Activated T-cell treated with anti-CD3 and anti-CD28 coated beads, Interleukin-2, amount 50 U/mL, for 72 hours (primary cell): ENCODE results near the gene HAPLN2. TPM values are rescaled to one million over a fixed set of nuclear protein-coding genes. Genes with fewer than 3 reads are reported as not detected.
"Not testable (repeated sequence)": the region's sequence is repeated elsewhere in the genome, so short reads cannot be mapped to it uniquely, and the experiment has no call there.

Source experiments
- ATAC-seq, 2 donors: fragments of 150-1000 bp; cut with Tn5 transposase; replicated peaks in 1 of 2; 2 replicates each; pipeline ENCODE4 v1.10.0; 2021; ENCODE audit warnings: moderate library complexity in 2 of 2, mild to moderate bottlenecking in 1 of 2
- DNase-seq, 2 donors: peaks; one replicate each; pipeline ENCODE4 v3.0.0; 2021 to 2022; ENCODE audit warnings: mixed read lengths in 1 of 2
- H3K27ac Mint-ChIP-seq: one replicate; pipeline ENCODE4 v1.8.0; 2022; ENCODE audit warnings: mild to moderate bottlenecking, moderate library complexity, mixed read lengths
- H3K27me3 Mint-ChIP-seq: one replicate; pipeline ENCODE4 v1.8.0; 2022; ENCODE audit warnings: low read depth, mixed read lengths
- H3K36me3 Mint-ChIP-seq, 2 donors: one replicate each; pipeline ENCODE4 v1.8.0; 2022; ENCODE audit warnings: mixed read lengths in 2 of 2, mild to moderate bottlenecking in 1 of 2; ENCODE audit not compliant: insufficient read depth in 2 of 2
- H3K4me1 Mint-ChIP-seq: one replicate; pipeline ENCODE4 v1.8.0; 2022; ENCODE audit warnings: low read depth, mixed read lengths
- H3K4me3 Mint-ChIP-seq, 2 donors: one replicate each; pipeline ENCODE4 v1.8.0; 2022; ENCODE audit warnings: mild to moderate bottlenecking in 2 of 2, mixed read lengths in 2 of 2, moderate library complexity in 2 of 2
- H3K9me3 Mint-ChIP-seq, 2 donors: one replicate each; pipeline ENCODE4 v1.8.0; 2022; ENCODE audit warnings: mixed read lengths in 2 of 2
- total RNA-seq, 2 donors: library from RNA; stranded (reverse); gene quantifications; one replicate each; pipeline ENCODE4 v1.2.3, GENCODE V29; 2022

Gene HAPLN2
- total RNA-seq, 2 donors from 2014 or later = 0.22 to 1.00 TPM

GRCh38 chr1:156584813-156585212, 34.4 kb upstream of the HAPLN2 start:
- no peak for ATAC-seq
- Mint-ChIP-seq H3K9me3 (no peaks in the 10 kb centered on the region), H3K27ac (no peak overlapping the region), H3K4me3 (no peak overlapping the region), H3K36me3 (no peaks in the 10 kb centered on the region), H3K4me1 (peaks cover 35% of the 10 kb centered on the region), H3K27me3 (no peaks in the 10 kb centered on the region)
- no peak for DNase-seq

GRCh38 chr1:156586323-156586722, 32.9 kb upstream of the HAPLN2 start:
- no peak for ATAC-seq
- no peak overlapping the region for H3K4me3 Mint-ChIP-seq

DNA sequence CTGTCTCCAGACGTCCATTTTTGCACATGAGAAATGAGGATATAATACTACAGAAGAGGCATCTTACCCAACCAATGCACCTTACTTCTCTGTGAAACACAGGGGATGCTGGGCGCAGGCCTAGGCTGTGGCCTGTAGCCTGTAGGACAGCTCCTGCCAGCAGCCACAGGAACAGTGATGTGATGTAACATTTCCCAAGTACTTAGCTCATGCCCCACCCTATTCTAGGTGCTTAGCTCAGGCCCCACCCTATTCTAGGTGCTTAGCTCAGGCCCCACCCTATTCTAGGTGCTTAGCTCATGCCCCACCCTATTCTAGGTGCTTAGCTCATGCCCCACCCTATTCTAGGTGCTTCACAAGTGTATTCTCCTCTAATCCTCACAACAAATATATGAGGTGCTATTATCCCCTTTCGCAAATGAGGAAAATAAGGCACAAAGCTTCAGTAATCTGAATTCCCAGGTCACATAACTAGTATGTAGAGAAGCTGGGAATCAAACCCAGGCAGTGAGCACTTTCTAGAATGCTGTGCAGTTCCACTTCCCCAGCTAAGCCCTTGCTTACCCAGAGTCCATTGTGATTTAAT, 32.2 kb upstream of the HAPLN2 start:
- Mint-ChIP-seq H3K4me3 (no peak overlapping the region), H3K27ac (no peak overlapping the region), H3K36me3 (no peaks in the 10 kb centered on the region), H3K9me3 (no peaks in the 10 kb centered on the region), H3K4me1 (peaks cover 34% of the 10 kb centered on the region), H3K27me3 (no peaks in the 10 kb centered on the region)
- DNase-seq (no peak), ATAC-seq (no peak)

More at GRCh38 chr1:156586323-156586722, 32.9 kb upstream of the HAPLN2 start:
- no peak overlapping the region for H3K27ac Mint-ChIP-seq
- H3K4me1 Mint-ChIP-seq = peaks cover 40% of the 10 kb centered on the region
- H3K36me3 Mint-ChIP-seq = no peaks in the 10 kb centered on the region
- no peaks in the 10 kb centered on the region for H3K9me3 Mint-ChIP-seq
- H3K27me3 Mint-ChIP-seq = no peaks in the 10 kb centered on the region
- DNase-seq = no peak

DNA sequence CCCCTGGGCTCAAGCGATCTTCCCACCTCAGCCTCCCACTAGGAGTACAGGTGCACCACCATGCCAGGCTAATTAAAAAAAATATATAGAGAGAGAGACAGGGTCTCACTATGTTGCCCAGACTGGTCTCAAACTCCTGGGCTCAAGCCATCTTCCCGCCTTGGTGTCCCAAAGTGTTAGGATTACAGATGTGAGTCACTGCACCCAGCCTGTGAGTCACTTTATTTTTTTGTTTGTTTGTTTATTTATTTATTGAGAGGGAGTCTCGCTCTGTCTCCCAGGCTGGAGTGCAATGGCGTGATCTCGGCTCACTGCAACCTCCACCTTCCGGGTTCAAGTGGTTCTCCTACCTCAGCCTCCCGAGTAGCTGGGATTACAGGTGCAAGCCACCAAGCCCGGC, 31.3 kb upstream of the HAPLN2 start:
- peaks cover 32% of the 10 kb centered on the region for H3K4me1 Mint-ChIP-seq
- not testable (repeated sequence) for H3K9me3 Mint-ChIP-seq, H3K27me3 Mint-ChIP-seq, DNase-seq, H3K4me3 Mint-ChIP-seq, H3K27ac Mint-ChIP-seq, H3K36me3 Mint-ChIP-seq, ATAC-seq

- Mint-ChIP-seq H3K4me1 (peaks cover 18% of the 10 kb centered on the region), H3K27ac (no peak overlapping the region), H3K4me3 (no peak overlapping the region), H3K27me3 (no peaks in the 10 kb centered on the region), H3K9me3 (no peaks in the 10 kb centered on the region), H3K36me3 (no peaks in the 10 kb centered on the region)
- DNase-seq (no peak), ATAC-seq (no peak)
Observed at GRCh38 chr1:156589546-156589945, 29.7 kb upstream of the HAPLN2 start.

DNA sequence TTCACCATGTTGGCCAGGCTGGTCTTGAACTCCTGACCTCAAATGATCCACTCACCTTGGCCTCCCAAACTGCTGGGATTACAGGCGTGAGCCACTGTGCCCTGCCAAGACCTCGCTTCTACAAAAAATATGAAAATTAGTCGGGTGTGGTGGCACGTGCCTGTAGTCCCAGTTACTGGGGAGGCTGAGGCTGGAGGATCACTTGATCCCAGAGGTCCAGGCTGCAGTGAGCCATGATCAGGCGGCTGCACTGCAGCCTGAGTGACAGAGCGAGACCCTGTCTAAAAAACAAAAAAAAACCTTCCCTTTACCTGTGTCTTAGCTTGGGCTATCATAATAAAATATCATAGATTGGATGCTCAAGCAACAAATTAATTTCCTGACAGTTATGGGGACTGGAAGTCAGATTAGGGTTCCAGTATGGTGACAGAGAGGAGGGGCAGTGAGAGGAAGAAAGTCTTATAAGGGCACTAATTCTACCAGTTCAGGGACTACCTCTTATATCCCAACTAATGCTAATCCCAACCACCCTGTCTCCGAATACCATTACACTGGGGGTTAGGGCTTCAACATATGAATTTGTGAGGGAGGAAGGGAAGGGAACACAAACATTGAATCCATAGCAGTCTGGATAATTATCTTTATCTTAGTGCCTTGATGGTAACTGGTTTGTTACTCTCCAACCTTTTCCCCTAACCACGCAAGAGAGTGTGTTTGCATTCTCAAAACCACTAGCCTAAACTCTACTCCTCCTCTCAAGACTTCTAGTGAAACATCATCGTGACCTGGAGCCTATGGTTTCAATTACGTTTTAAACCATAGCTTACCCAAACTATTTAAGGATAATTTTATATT, 28.7 kb upstream of the HAPLN2 start:
- no peaks in the 10 kb centered on the region for H3K9me3 Mint-ChIP-seq
- ATAC-seq (no peak), DNase-seq (no peak)
- peaks cover 24% of the 10 kb centered on the region for H3K4me1 Mint-ChIP-seq
- no peaks in the 10 kb centered on the region for H3K27me3 Mint-ChIP-seq
- peaks cover 4 to 7% of the 10 kb centered on the region in 2 donors for H3K36me3 Mint-ChIP-seq
- peak overlapping the region; percentile 92 for H3K27ac Mint-ChIP-seq
- peak overlapping the region; percentile 83 to 87 for H3K4me3 Mint-ChIP-seq

GRCh38 chr1:156591181-156591431, 28.1 kb upstream of the HAPLN2 start:
- Mint-ChIP-seq H3K36me3 (peaks cover 4 to 7% of the 10 kb centered on the region in 2 donors), H3K27ac (peak overlapping the region; percentile 92), H3K9me3 (no peaks in the 10 kb centered on the region), H3K4me1 (peaks cover 24% of the 10 kb centered on the region), H3K27me3 (no peaks in the 10 kb centered on the region), H3K4me3 (peak overlapping the region; percentile 83 to 87)
- peak in 1 of 2 donors; percentile 11 for ATAC-seq
- DNase-seq = no peak

GRCh38 chr1:156591432-156592157, 27.6 kb upstream of the HAPLN2 start, which contains the start of gene NAXE:
Gene NAXE, plus strand, starts transcription at chr1:156591776. Its CDS starts 29 bp downstream, at chr1:156591805.
- ATAC-seq (peak; percentile 95 to 97), DNase-seq (peak; percentile 76 to 81)
- peak within 1 kb of the TSS; percentile 92 for H3K27ac Mint-ChIP-seq
- peaks cover 24% of the 10 kb centered on the region for H3K4me1 Mint-ChIP-seq
- H3K9me3 Mint-ChIP-seq = no peaks in the 10 kb centered on the region
- peaks cover 4 to 7% of the 10 kb centered on the region in 2 donors for H3K36me3 Mint-ChIP-seq
- no peaks in the 10 kb centered on the region for H3K27me3 Mint-ChIP-seq
- H3K4me3 Mint-ChIP-seq = peak within 1 kb of the TSS; percentile 83 to 87

- ATAC-seq (no peak), DNase-seq (no peak)
- Mint-ChIP-seq H3K4me1 (peaks cover 24% of the 10 kb centered on the region), H3K27me3 (no peaks in the 10 kb centered on the region), H3K27ac (peak overlapping the region; percentile 31), H3K36me3 (peaks cover 4 to 13% of the 10 kb centered on the region in 2 donors), H3K4me3 (peak overlapping the region; percentile 66 to 83), H3K9me3 (no peaks in the 10 kb centered on the region)
Observed at GRCh38 chr1:156592158-156592909, 26.9 kb upstream of the HAPLN2 start.

- Mint-ChIP-seq H3K4me1 (peaks cover 25% of the 10 kb centered on the region), H3K4me3 (peak overlapping the region; percentile 66 to 83), H3K36me3 (peaks cover 4 to 13% of the 10 kb centered on the region in 2 donors), H3K27me3 (no peaks in the 10 kb centered on the region), H3K9me3 (no peaks in the 10 kb centered on the region), H3K27ac (peak overlapping the region; percentile 31)
- ATAC-seq (no peak), DNase-seq (no peak)
Observed at GRCh38 chr1:156592910-156593660, 26.1 kb upstream of the HAPLN2 start.

DNA sequence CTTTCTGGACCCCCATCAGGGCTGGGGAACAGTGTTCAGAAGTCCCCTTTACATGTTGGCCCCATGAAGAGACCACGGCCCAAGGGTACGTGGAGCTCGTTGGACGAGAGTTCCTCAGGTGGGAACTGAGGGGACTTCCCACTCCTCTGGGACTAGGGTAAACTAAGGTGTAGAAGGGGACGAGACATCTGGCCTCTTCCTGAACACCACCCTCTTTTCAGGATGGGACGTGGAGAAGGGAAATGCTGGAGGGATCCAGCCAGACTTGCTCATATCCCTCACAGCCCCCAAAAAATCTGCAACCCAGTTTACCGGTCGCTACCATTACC, 25.6 kb upstream of the HAPLN2 start:
- peaks cover 30% of the 10 kb centered on the region for H3K4me1 Mint-ChIP-seq
- DNase-seq (no peak), ATAC-seq (no peak)
- peaks cover 4 to 17% of the 10 kb centered on the region in 2 donors for H3K36me3 Mint-ChIP-seq
- no peaks in the 10 kb centered on the region for H3K9me3 Mint-ChIP-seq
- H3K27me3 Mint-ChIP-seq = no peaks in the 10 kb centered on the region
- no peak overlapping the region for H3K27ac Mint-ChIP-seq
- no peak overlapping the region for H3K4me3 Mint-ChIP-seq

DNA sequence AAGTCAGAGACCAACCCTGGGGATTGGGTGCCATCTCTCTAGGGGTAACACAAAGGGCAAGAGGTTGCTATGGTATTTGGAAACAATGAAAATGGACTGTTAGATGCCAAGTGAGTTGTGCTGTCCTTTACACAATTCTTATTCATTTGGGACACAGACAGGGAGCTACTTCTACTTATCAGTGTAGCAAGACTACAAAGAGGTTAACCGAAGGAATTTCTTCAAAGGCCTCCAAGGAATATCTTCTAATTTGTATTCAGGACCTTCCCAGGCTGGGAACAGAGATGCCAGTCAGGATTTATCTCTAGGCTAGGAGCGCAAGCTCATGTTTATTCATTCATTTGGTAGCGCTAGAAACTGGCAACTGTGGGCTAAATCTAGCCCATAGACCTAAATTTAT, 25.0 kb upstream of the HAPLN2 start:
- H3K27me3 Mint-ChIP-seq = no peaks in the 10 kb centered on the region
- ATAC-seq = no peak
- no peaks in the 10 kb centered on the region for H3K9me3 Mint-ChIP-seq
- no peak for DNase-seq
- H3K4me3 Mint-ChIP-seq = no peak overlapping the region
- peaks cover 35% of the 10 kb centered on the region for H3K4me1 Mint-ChIP-seq
- H3K36me3 Mint-ChIP-seq = peaks cover 4 to 19% of the 10 kb centered on the region in 2 donors
- H3K27ac Mint-ChIP-seq = peak overlapping the region; percentile 4
